BJ (cell line): ENCODE results near the gene TIGIT. TPM values are rescaled to one million over a fixed set of nuclear protein-coding genes. Genes with fewer than 3 reads are reported as not detected.

Experiments
- CTCF ChIA-PET: fragments of 350-600 bp; formaldehyde crosslinking; extraction: SDS; loops from one replicate; lab custom pipeline; 2021; ENCODE audit warnings: antibody characterized with exemption, inconsistent platforms; lab: Yijun Ruan, JAX
- POLR2A ChIA-PET: fragments of 300-600 bp; sonication (Branson Sonifier 250); formaldehyde crosslinking; extraction: SDS; loops from one replicate; lab custom pipeline; 2021; ENCODE audit warnings: antibody characterized with exemption; lab: Charles Lee
- DNase-seq: peaks from one replicate; pipeline ENCODE4 v3.0.0-alpha.2; 2011; ENCODE audit warnings: low read depth
- H3K27me3 ChIP-seq: 2 replicates; pipeline ENCODE4 v1.6.0; 2011; ENCODE audit warnings: low read length; ENCODE audit not compliant: control insufficient read depth, insufficient read depth
- H3K36me3 ChIP-seq: 2 replicates; pipeline ENCODE4 v1.5.1; 2011; ENCODE audit warnings: low read length; ENCODE audit not compliant: control insufficient read depth, insufficient read depth
- H3K4me3 ChIP-seq: 2 replicates; pipeline ENCODE4 v1.5.1; 2011; ENCODE audit warnings: low read depth, mild to moderate bottlenecking, control low read depth, low read length
- CTCF ChIP-seq: IDR thresholded peaks from 2 replicates; pipeline ENCODE4 v1.5.1; 2011; ENCODE audit warnings: low read depth, mild to moderate bottlenecking, control low read depth, inconsistent platforms, low read length, moderate library complexity; ENCODE audit not compliant: insufficient read depth
- polyA plus RNA-seq: library from polyadenylated mRNA; depleted of rRNA; stranded (reverse); fragments of >200 nt; gene quantifications from 2 replicates; pipeline ENCODE4 v1.2.3, GENCODE V29; 2011

The TIGIT gene
- polyA plus RNA-seq, 1 experiment = not detected

- ChIA-PET CTCF (no interaction called here), POLR2A (no interaction called here)
- no peaks in the 10 kb centered on the region for H3K27me3 ChIP-seq
- H3K4me3 ChIP-seq = no peak overlapping the region
- TF ChIP-seq CTCF = no peak
- peaks cover 6% of the 10 kb centered on the region for H3K36me3 ChIP-seq
- no peak for DNase-seq
Measured at GRCh38 chr3:114338651-114339357, 45.0 kb downstream of the TIGIT start.

- no peak for TF ChIP-seq CTCF
- Histone ChIP-seq H3K4me3 (no peak overlapping the region), H3K36me3 (peaks cover 1% of the 10 kb centered on the region; the same call in 1 of the 2 replicates), H3K27me3 (no peaks in the 10 kb centered on the region)
- POLR2A ChIA-PET = no interaction called here
- CTCF ChIA-PET = no interaction called here
- DNase-seq = no peak
Measured at GRCh38 chr3:114344492-114344891, 50.7 kb downstream of the TIGIT start.

- Histone ChIP-seq H3K36me3 (peaks cover 17% of the 10 kb centered on the region), H3K27me3 (no peaks in the 10 kb centered on the region), H3K4me3 (no peak overlapping the region)
- TF ChIP-seq CTCF = no peak
- DNase-seq = no peak
- ChIA-PET CTCF (no interaction called here), POLR2A (no interaction called here)
Measured at GRCh38 chr3:114350271-114350670, 56.4 kb downstream of the TIGIT start.

GRCh38 chr3:114350690-114351089 lies 56.9 kb downstream of the TIGIT start:
- TF ChIP-seq CTCF = no peak
- ChIA-PET CTCF (no interaction called here), POLR2A (no interaction called here)
- no peak for DNase-seq
- Histone ChIP-seq H3K4me3 (no peak overlapping the region), H3K36me3 (peaks cover 17% of the 10 kb centered on the region), H3K27me3 (no peaks in the 10 kb centered on the region)

GRCh38 chr3:114351123-114351821 lies 57.4 kb downstream of the TIGIT start:
- POLR2A ChIA-PET = no interaction called here
- peaks cover 17% of the 10 kb centered on the region for H3K36me3 ChIP-seq
- TF ChIP-seq CTCF = no peak
- CTCF ChIA-PET = no interaction called here
- DNase-seq = no peak
- no peak overlapping the region for H3K4me3 ChIP-seq
- H3K27me3 ChIP-seq = no peaks in the 10 kb centered on the region
